Caco-2 (cell line): ENCODE measurements around the gene KLHDC7B. TPM values are rescaled to one million over a fixed set of nuclear protein-coding genes. Genes with fewer than 3 reads are reported as not detected.

Experiments
- BruUV-seq: library from RNA; stranded (reverse); fragments of 400-500 nt; replicated peaks from 2 replicates; lab custom pipeline; 2021; lab: Mats Ljungman, UMichigan
- CTCF ChIA-PET: fragments of 300-600 bp; sonication (Branson Sonifier 250); formaldehyde crosslinking; loops from one replicate; lab custom pipeline; 2022; ENCODE audit warnings: antibody characterized with exemption; lab: Charles Lee
- POLR2A ChIA-PET: fragments of 300-600 bp; sonication (Branson Sonifier 250); formaldehyde crosslinking; loops from one replicate; lab custom pipeline; 2022; ENCODE audit warnings: antibody characterized with exemption; lab: Charles Lee
- DNase-seq, 2 experiments: peaks; one replicate each; pipeline versions ENCODE4 v3.0.0 to v3.0.0-alpha.2; 2020 to 2022
- H3K27me3 ChIP-seq: replicated peaks from 2 replicates; pipeline ENCODE4 v1.6.0; 2011; ENCODE audit warnings: low read length; ENCODE audit not compliant: control insufficient read depth, insufficient read depth
- H3K36me3 ChIP-seq: 2 replicates; pipeline ENCODE4 v1.5.1; 2011; ENCODE audit warnings: low read length; ENCODE audit not compliant: control insufficient read depth, insufficient read depth
- H3K4me1 ChIP-seq: fragments of 250-450 bp; sonication (Bioruptor Pico); 2 replicates; pipeline ENCODE4 v1.5.1; 2020; ENCODE audit warnings: mild to moderate bottlenecking
- H3K4me3 ChIP-seq: 2 replicates; pipeline ENCODE4 v1.5.1; 2011; ENCODE audit warnings: low read depth, mild to moderate bottlenecking, control low read depth, low read length
- H3K9me3 ChIP-seq: fragments of 250-450 bp; sonication (Bioruptor Pico); 2 replicates; pipeline ENCODE4 v1.5.1; 2020; ENCODE audit warnings: mild to moderate bottlenecking, moderate library complexity
- H3K27ac Mint-ChIP-seq: one replicate; pipeline ENCODE4 v1.8.0; 2022; ENCODE audit warnings: mixed read lengths; ENCODE audit not compliant: unreplicated experiment
- H3K27me3 Mint-ChIP-seq: one replicate; pipeline ENCODE4 v1.8.0; 2022; ENCODE audit warnings: mixed read lengths; ENCODE audit not compliant: insufficient read depth, unreplicated experiment
- H3K36me3 Mint-ChIP-seq: one replicate; pipeline ENCODE4 v1.8.0; 2022; ENCODE audit warnings: mild to moderate bottlenecking, mixed read lengths; ENCODE audit not compliant: insufficient read depth, unreplicated experiment
- H3K4me1 Mint-ChIP-seq: one replicate; pipeline ENCODE4 v1.8.0; 2022; ENCODE audit warnings: low read depth, mixed read lengths; ENCODE audit not compliant: unreplicated experiment
- H3K4me3 Mint-ChIP-seq: one replicate; pipeline ENCODE4 v1.8.0; 2022; ENCODE audit warnings: mild to moderate bottlenecking, moderate library complexity, mixed read lengths; ENCODE audit not compliant: unreplicated experiment
- H3K9me3 Mint-ChIP-seq: one replicate; pipeline ENCODE4 v1.8.0; 2022; ENCODE audit warnings: mixed read lengths; ENCODE audit not compliant: unreplicated experiment
- intact Hi-C: fragments of 100-400 bp; cut with micrococcal nuclease; formaldehyde crosslinking; loops from one replicate; pipeline ENCODE4 v1.10.0; 2022; ENCODE audit not compliant: unreplicated experiment
- total RNA-seq: library from RNA; stranded (reverse); gene quantifications from 2 replicates; pipeline ENCODE4 v1.2.3, GENCODE V29; 2022
- TF ChIP-seq, protein P1 (sequence below), 2 experiments: fragments of 200-600 bp in 1 of 2; IDR thresholded peaks; 1 replicate in 1 of 2; 2 replicates in 1 of 2; pipeline versions ENCODE4 v1.5.1 to v1.8.0; 2011 to 2022; ENCODE audit warnings: antibody characterized with exemption in 1 of 2, control low read depth in 1 of 2, inconsistent platforms in 1 of 2, low read depth in 1 of 2, low read length in 1 of 2, mild to moderate bottlenecking in 1 of 2, moderate library complexity in 1 of 2; ENCODE audit not compliant: insufficient read depth in 1 of 2, severe bottlenecking in 1 of 2, unreplicated experiment in 1 of 2

The KLHDC7B gene
- total RNA-seq, 1 experiment from 2014 or later, result 2.0 TPM

DNA sequence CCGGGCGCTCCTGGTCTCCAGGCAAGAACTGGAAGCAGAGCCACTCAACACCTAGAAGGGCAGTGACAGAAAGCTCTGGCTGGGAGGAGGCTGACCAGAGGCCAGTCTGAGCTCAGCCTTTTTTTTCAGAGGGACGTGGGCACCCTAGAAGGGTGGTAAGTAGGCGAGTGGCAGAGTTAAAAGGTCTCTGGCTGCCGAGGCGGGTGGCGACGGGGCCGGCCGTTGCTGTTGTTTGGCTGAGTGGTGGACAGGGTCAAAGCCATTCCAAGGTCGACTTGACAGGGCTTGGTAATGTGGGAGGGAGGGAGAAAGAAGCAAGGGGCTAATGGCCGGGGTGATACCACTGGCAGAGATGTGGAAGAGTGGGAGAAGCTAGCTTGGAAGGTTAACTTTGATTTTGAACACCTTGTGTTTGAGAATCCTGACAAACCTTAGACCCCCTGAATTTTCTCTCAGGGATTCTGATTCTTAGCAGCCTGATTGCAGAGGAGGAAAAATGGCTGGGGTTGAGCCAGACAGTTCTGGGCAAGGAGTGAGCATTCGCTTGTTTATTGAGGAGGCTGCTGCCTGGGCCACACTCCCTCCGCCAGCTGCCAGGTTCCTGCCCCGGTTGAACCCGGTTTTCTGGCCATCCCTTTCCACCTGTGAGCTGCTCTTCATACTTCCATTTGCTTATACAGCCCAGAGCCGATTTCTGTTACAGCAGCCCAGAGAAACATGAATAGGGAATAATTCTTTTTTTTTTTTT, 17.9 kb downstream of the KLHDC7B start:
- Mint-ChIP-seq H3K4me1 (peaks cover 14% of the 10 kb centered on the region), H3K4me3 (peak overlapping the region; percentile 86), H3K27ac (peak overlapping the region; percentile 87), H3K36me3 (no peaks in the 10 kb centered on the region), H3K27me3 (no peaks in the 10 kb centered on the region), H3K9me3 (no peaks in the 10 kb centered on the region)
- H3K9me3 ChIP-seq, result no peaks in the 10 kb centered on the region
- H3K36me3 ChIP-seq, result no peaks in the 10 kb centered on the region
- ChIA-PET POLR2A (interaction anchor here (0.9 to 2.2 kb wide), 5 partner anchors 19 to 56 kb away, joined by 4 to 12 read pairs (median 5); partner anchors contain the start of genes CHKB, LMF2, NCAPH2 and SCO2), CTCF (interaction anchor here (0.5 to 1.9 kb wide), 16 partner anchors 16 to 163 kb away, joined by 3 to 43 read pairs (median 7); partner anchors contain the start of genes ARSA, KLHDC7B, LMF2 and NCAPH2)
- 0 out of 2 replicates have a peak, but pooled peaks cover 2% of the 10 kb centered on the region for H3K4me1 ChIP-seq
- no peaks in the 10 kb centered on the region for H3K27me3 ChIP-seq
- TF ChIP-seq, protein P1, sequence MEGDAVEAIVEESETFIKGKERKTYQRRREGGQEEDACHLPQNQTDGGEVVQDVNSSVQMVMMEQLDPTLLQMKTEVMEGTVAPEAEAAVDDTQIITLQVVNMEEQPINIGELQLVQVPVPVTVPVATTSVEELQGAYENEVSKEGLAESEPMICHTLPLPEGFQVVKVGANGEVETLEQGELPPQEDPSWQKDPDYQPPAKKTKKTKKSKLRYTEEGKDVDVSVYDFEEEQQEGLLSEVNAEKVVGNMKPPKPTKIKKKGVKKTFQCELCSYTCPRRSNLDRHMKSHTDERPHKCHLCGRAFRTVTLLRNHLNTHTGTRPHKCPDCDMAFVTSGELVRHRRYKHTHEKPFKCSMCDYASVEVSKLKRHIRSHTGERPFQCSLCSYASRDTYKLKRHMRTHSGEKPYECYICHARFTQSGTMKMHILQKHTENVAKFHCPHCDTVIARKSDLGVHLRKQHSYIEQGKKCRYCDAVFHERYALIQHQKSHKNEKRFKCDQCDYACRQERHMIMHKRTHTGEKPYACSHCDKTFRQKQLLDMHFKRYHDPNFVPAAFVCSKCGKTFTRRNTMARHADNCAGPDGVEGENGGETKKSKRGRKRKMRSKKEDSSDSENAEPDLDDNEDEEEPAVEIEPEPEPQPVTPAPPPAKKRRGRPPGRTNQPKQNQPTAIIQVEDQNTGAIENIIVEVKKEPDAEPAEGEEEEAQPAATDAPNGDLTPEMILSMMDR (IDR thresholded peaks at IDR 0.05; ENCODE audit: insufficient read depth in 1 of 2, low read depth in 1 of 2, low read length in 1 of 2, severe bottlenecking in 1 of 2, unreplicated experiment in 1 of 2), result no peak
- intact Hi-C loops, result loop anchor here (1.0 to 2.0 kb wide), 2 partner anchors 19 to 31 kb away; partner anchors contain the start of gene CHKB
- peak overlapping the region; percentile 63 for H3K4me3 ChIP-seq
- BruUV-seq, result no TSS peak
- no peak for DNase-seq

DNA sequence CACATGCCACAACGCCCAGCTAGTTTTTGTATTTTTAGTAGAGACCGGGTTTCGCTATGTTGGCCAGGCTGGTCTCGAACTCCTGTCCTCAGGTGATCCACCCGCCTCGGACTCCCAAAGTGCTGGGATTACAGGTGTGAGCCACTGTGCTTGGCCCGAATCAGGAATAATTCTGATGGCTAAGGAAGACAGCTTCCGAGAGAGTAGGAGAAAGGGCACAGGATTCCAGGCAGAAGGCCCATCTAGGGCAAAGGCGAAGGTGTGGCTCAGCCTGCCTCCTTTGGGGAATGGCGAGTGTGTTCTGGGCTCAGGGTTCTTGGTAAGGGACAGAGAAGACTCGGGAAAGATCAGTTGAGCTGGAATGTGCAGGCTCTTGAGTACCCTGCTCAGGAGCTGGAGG, 18.6 kb downstream of the KLHDC7B start:
- H3K9me3 Mint-ChIP-seq, result no peaks in the 10 kb centered on the region

DNA sequence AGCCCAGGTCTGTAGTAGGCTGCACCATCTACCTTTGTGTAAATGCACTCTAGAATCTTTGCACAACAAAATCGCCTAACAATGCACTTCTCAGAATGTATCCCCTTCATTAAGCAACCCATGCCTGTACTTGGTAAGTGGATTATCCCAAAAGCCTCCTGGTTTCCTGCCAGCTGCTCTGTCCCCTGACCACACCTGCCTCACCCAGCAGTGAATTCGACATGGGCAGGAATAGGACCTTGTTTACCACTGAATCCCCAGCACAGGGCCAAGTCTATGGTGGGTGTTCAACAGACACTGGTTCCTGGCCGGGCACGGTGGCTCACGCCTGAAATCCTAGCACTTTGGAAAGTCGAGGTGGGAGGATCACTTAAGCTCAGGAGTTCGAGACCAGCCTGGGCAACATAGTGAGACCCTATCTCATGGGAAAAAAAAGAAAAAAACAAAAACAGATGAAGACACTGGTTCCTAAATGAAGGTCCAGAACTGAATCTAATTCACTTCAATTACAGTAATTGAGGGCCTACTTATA, 22.1 kb downstream of the KLHDC7B start:
- H3K36me3 ChIP-seq, result no peaks in the 10 kb centered on the region
- DNase-seq, result no peak
- no TSS peak for BruUV-seq
- Mint-ChIP-seq H3K9me3 (no peaks in the 10 kb centered on the region), H3K4me3 (no peak overlapping the region), H3K27me3 (no peaks in the 10 kb centered on the region), H3K27ac (peak overlapping the region; percentile 55), H3K4me1 (peaks cover 7% of the 10 kb centered on the region), H3K36me3 (no peaks in the 10 kb centered on the region)
- TF ChIP-seq, protein P1 (IDR thresholded peaks at IDR 0.05; ENCODE audit: insufficient read depth in 1 of 2, low read depth in 1 of 2, low read length in 1 of 2, severe bottlenecking in 1 of 2, unreplicated experiment in 1 of 2), result no peak
- H3K27me3 ChIP-seq, result no peaks in the 10 kb centered on the region
- H3K9me3 ChIP-seq, result no peaks in the 10 kb centered on the region
- intact Hi-C loops, result no loop called here
- ChIA-PET CTCF (interaction anchor here (2.1 kb wide), 1 partner anchor 53 kb away, joined by 8 read pairs; no protein-coding TSS in a partner anchor), POLR2A (no interaction called here)
- H3K4me1 ChIP-seq, result peaks cover 10% of the 10 kb centered on the region; the same call in 1 of the 2 replicates
- no peak overlapping the region for H3K4me3 ChIP-seq

More for the DNA sequence above, 18.6 kb downstream of the KLHDC7B start:
- H3K4me3 Mint-ChIP-seq, result no peak overlapping the region
- TF ChIP-seq, protein P1 (IDR thresholded peaks at IDR 0.05; ENCODE audit: insufficient read depth in 1 of 2, low read depth in 1 of 2, low read length in 1 of 2, severe bottlenecking in 1 of 2, unreplicated experiment in 1 of 2), result no peak
- ChIA-PET CTCF (no interaction called here), POLR2A (interaction anchor here (0.5 to 2.2 kb wide), 2 partner anchors 39 to 321 kb away, joined by 5 to 12 read pairs; partner anchors contain the start of gene SCO2)
- peaks cover 14% of the 10 kb centered on the region for H3K4me1 Mint-ChIP-seq
- no peaks in the 10 kb centered on the region for H3K36me3 ChIP-seq
- H3K36me3 Mint-ChIP-seq, result no peaks in the 10 kb centered on the region
- no peak for DNase-seq
- no peaks in the 10 kb centered on the region for H3K27me3 ChIP-seq
- H3K4me1 ChIP-seq, result peaks cover 9% of the 10 kb centered on the region; the same call in 1 of the 2 replicates
- H3K9me3 ChIP-seq, result no peaks in the 10 kb centered on the region
- BruUV-seq, result no TSS peak
- no peak overlapping the region for H3K27ac Mint-ChIP-seq
- no peaks in the 10 kb centered on the region for H3K27me3 Mint-ChIP-seq
- intact Hi-C loops, result no loop called here
- no peak overlapping the region for H3K4me3 ChIP-seq
